ENCODE data around the gene MTHFSD. TPM values are rescaled to one million over a fixed set of nuclear protein-coding genes. Genes with fewer than 3 reads are reported as not detected.

Gene MTHFSD
- total RNA-seq, 1 experiment from 2014 or later: 47.8 TPM

GRCh38 chr16:86515777-86516622 is 39.0 kb downstream of the MTHFSD start:
- Mint-ChIP-seq H3K36me3 (ENCODE audit: insufficient read depth, unreplicated experiment) (no peaks in the 10 kb centered on the region), H3K9me3 (ENCODE audit: low read depth, unreplicated experiment) (no peaks in the 10 kb centered on the region), H3K4me1 (ENCODE audit: low read depth, unreplicated experiment) (no peaks in the 10 kb centered on the region), H3K27me3 (ENCODE audit: unreplicated experiment) (peaks cover 98% of the 10 kb centered on the region), H3K4me3 (ENCODE audit: low read depth, unreplicated experiment) (no peak overlapping the region), H3K27ac (ENCODE audit: unreplicated experiment) (no peak overlapping the region)
- TF ChIP-seq CTCF (IDR thresholded peaks at IDR 0.05; ENCODE audit: unreplicated experiment): no peak
- intact Hi-C loops (cut with micrococcal nuclease; ENCODE audit: unreplicated experiment): loop anchor here (2.0 to 5.0 kb wide), 2 partner anchors 443 to 699 kb away; no protein-coding TSS in a partner anchor
- no TSS peak for BruUV-seq (replicated peaks)
- CTCF ChIA-PET: interaction anchor here (1.8 kb wide), 1 partner anchor 264 kb away, joined by 6 read pairs; no protein-coding TSS in a partner anchor
- DNase-seq: no peak

- intact Hi-C loops (cut with micrococcal nuclease; ENCODE audit: unreplicated experiment): loop anchor here (5.0 kb wide), 1 partner anchor 698 kb away; no protein-coding TSS in a partner anchor
- Mint-ChIP-seq H3K36me3 (ENCODE audit: insufficient read depth, unreplicated experiment) (no peaks in the 10 kb centered on the region), H3K4me3 (ENCODE audit: low read depth, unreplicated experiment) (no peak overlapping the region), H3K4me1 (ENCODE audit: low read depth, unreplicated experiment) (no peaks in the 10 kb centered on the region), H3K27me3 (ENCODE audit: unreplicated experiment) (peaks cover 98% of the 10 kb centered on the region), H3K9me3 (ENCODE audit: low read depth, unreplicated experiment) (no peaks in the 10 kb centered on the region), H3K27ac (ENCODE audit: unreplicated experiment) (no peak overlapping the region)
- CTCF ChIA-PET: no interaction called here
- TF ChIP-seq CTCF (IDR thresholded peaks at IDR 0.05; ENCODE audit: unreplicated experiment): no peak
- BruUV-seq (replicated peaks): no TSS peak
- DNase-seq: no peak
These were observed 39.6 kb downstream of the MTHFSD start for GRCh38 chr16:86515413-86515776.

- no peaks in the 10 kb centered on the region for H3K36me3 Mint-ChIP-seq (ENCODE audit: insufficient read depth, unreplicated experiment)
- CTCF ChIA-PET: no interaction called here
- no peak for DNase-seq
- H3K27ac Mint-ChIP-seq (ENCODE audit: unreplicated experiment): no peak overlapping the region
- H3K27me3 Mint-ChIP-seq (ENCODE audit: unreplicated experiment): peaks cover 97% of the 10 kb centered on the region
- intact Hi-C loops (cut with micrococcal nuclease; ENCODE audit: unreplicated experiment): loop anchor here (5.0 kb wide), 1 partner anchor 697 kb away; no protein-coding TSS in a partner anchor
- no peaks in the 10 kb centered on the region for H3K4me1 Mint-ChIP-seq (ENCODE audit: low read depth, unreplicated experiment)
- H3K9me3 Mint-ChIP-seq (ENCODE audit: low read depth, unreplicated experiment): no peaks in the 10 kb centered on the region
- no peak overlapping the region for H3K4me3 Mint-ChIP-seq (ENCODE audit: low read depth, unreplicated experiment)
- no TSS peak for BruUV-seq (replicated peaks)
- no peak for TF ChIP-seq CTCF (IDR thresholded peaks at IDR 0.05; ENCODE audit: unreplicated experiment)
These were observed 40.3 kb downstream of the MTHFSD start for GRCh38 chr16:86514481-86515376.

- Mint-ChIP-seq H3K4me1 (ENCODE audit: low read depth, unreplicated experiment) (no peaks in the 10 kb centered on the region), H3K4me3 (ENCODE audit: low read depth, unreplicated experiment) (no peak overlapping the region), H3K9me3 (ENCODE audit: low read depth, unreplicated experiment) (no peaks in the 10 kb centered on the region), H3K27ac (ENCODE audit: unreplicated experiment) (no peak overlapping the region), H3K36me3 (ENCODE audit: insufficient read depth, unreplicated experiment) (peaks cover 8% of the 10 kb centered on the region), H3K27me3 (ENCODE audit: unreplicated experiment) (peaks cover 97% of the 10 kb centered on the region)
- no peak for TF ChIP-seq CTCF (IDR thresholded peaks at IDR 0.05; ENCODE audit: unreplicated experiment)
- CTCF ChIA-PET: no interaction called here
- intact Hi-C loops (cut with micrococcal nuclease; ENCODE audit: unreplicated experiment): no loop called here
- BruUV-seq (replicated peaks): no TSS peak
- DNase-seq: no peak
These were observed 41.4 kb downstream of the MTHFSD start for GRCh38 chr16:86513471-86514277.

Measured in Calu3 (cell line).